Nephron (organoid): ENCODE results near the gene DUT.
A peak's percentile ranks its signal among the peaks of the same experiment; 100 is the strongest.

Experiments
- H3K27ac Mint-ChIP-seq, 3 experiments: 2 replicates each; pipeline ENCODE4 v1.8.0; 2020; ENCODE audit warnings: mixed read lengths in 3 of 3, mild to moderate bottlenecking in 2 of 3, moderate library complexity in 1 of 3
- H3K27me3 Mint-ChIP-seq: 2 replicates; pipeline ENCODE4 v1.8.0; 2021; ENCODE audit warnings: low read depth, mild to moderate bottlenecking, moderate library complexity, mixed read lengths
- H3K36me3 Mint-ChIP-seq: 2 replicates; pipeline ENCODE4 v1.8.0; 2020; ENCODE audit warnings: low read depth, mixed read lengths
- H3K4me1 Mint-ChIP-seq: 2 replicates; pipeline ENCODE4 v1.8.0; 2020; ENCODE audit warnings: mixed read lengths
- H3K4me3 Mint-ChIP-seq, 3 experiments: 2 replicates each; pipeline ENCODE4 v1.8.0; 2020; ENCODE audit warnings: mild to moderate bottlenecking in 3 of 3, mixed read lengths in 3 of 3, moderate library complexity in 2 of 3
- H3K9me3 Mint-ChIP-seq: 2 replicates; pipeline ENCODE4 v1.8.0; 2020; ENCODE audit warnings: mixed read lengths
- TF ChIP-seq, protein P1 (sequence below), 3 experiments: fragments of 200-600 bp; sonication (generic); IDR thresholded peaks; one replicate each; pipeline ENCODE4 v1.5.0; 2021; ENCODE audit warnings: antibody characterized with exemption in 3 of 3; ENCODE audit not compliant: unreplicated experiment in 3 of 3

The DUT gene

DNA sequence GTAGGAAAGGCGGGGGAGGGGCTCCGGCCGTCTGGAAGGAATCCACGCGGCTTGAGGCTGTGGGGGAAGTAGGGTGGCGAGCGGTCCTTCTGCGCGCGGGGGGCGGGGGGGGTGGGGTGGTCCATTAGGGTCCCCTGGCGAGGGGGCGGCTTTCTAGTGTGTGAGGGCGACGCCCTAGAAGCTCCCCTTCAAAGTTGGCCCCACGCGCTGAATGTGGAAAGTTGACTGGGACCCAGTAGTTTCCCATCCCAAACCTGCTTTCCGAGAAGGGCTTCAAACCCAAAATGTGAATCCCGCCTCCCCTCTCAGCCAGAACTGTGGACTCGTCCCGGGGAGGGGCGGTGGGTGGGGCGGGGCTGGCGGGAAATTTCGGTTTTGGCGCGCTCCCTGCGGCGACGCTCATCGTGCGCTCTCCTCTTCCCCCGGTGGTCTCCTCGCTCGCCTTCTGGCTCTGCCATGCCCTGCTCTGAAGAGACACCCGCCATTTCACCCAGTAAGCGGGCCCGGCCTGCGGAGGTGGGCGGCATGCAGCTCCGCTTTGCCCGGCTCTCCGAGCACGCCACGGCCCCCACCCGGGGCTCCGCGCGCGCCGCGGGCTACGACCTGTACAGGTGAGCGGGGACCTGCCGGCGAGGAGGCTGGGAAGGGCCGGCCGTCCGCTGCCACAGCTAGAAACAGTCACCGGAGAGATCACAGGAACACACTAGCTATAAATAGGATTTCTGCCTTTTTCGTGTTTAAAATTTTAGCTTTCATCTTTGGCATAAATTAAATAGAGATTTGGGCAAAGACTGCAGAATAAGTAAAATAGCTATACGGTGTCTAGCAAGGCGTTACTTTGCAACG is 790 bp downstream of the DUT start:
- H3K4me1 Mint-ChIP-seq = peaks cover 38% of the 10 kb centered on the region
- TF ChIP-seq, protein P1, sequence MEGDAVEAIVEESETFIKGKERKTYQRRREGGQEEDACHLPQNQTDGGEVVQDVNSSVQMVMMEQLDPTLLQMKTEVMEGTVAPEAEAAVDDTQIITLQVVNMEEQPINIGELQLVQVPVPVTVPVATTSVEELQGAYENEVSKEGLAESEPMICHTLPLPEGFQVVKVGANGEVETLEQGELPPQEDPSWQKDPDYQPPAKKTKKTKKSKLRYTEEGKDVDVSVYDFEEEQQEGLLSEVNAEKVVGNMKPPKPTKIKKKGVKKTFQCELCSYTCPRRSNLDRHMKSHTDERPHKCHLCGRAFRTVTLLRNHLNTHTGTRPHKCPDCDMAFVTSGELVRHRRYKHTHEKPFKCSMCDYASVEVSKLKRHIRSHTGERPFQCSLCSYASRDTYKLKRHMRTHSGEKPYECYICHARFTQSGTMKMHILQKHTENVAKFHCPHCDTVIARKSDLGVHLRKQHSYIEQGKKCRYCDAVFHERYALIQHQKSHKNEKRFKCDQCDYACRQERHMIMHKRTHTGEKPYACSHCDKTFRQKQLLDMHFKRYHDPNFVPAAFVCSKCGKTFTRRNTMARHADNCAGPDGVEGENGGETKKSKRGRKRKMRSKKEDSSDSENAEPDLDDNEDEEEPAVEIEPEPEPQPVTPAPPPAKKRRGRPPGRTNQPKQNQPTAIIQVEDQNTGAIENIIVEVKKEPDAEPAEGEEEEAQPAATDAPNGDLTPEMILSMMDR (IDR thresholded peaks at IDR 0.05; ENCODE audit: unreplicated experiment in 3 of 3) = no peak
- H3K9me3 Mint-ChIP-seq = no peaks in the 10 kb centered on the region
- peak overlapping the region; percentile 97 to 100 (median 100) for H3K4me3 Mint-ChIP-seq
- H3K36me3 Mint-ChIP-seq = peaks cover 15% of the 10 kb centered on the region
- no peaks in the 10 kb centered on the region for H3K27me3 Mint-ChIP-seq
- H3K27ac Mint-ChIP-seq = peak overlapping the region; percentile 61 to 98 (median 95)

DNA sequence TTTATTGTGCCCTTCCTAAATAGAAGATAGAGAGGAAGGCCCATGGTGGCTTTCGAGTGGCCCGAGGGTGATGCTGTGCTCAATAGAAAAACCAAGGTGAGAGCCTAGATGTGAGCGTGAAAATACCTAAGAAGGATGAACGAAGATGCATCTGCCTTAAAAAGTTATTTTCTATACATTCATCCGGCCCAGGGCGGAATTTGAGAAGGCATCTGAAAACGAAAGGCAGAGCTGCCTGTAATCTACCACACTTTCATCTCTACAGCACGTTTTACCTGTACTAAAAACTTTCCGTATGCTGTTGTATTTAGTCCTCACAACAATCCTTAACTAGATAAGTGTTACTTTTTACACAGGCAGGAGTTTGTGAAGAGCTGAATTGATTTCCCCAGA is 1.4 kb downstream of the DUT start:
- TF ChIP-seq, protein P1 (IDR thresholded peaks at IDR 0.05; ENCODE audit: unreplicated experiment in 3 of 3) = no peak
- H3K4me3 Mint-ChIP-seq = peak overlapping the region; percentile 97 to 100 (median 100)
- H3K27me3 Mint-ChIP-seq = no peaks in the 10 kb centered on the region
- H3K9me3 Mint-ChIP-seq = no peaks in the 10 kb centered on the region
- H3K4me1 Mint-ChIP-seq = peaks cover 36% of the 10 kb centered on the region
- H3K27ac Mint-ChIP-seq = peak overlapping the region; percentile 28 to 63 (median 61)
- H3K36me3 Mint-ChIP-seq = peaks cover 15% of the 10 kb centered on the region

DNA sequence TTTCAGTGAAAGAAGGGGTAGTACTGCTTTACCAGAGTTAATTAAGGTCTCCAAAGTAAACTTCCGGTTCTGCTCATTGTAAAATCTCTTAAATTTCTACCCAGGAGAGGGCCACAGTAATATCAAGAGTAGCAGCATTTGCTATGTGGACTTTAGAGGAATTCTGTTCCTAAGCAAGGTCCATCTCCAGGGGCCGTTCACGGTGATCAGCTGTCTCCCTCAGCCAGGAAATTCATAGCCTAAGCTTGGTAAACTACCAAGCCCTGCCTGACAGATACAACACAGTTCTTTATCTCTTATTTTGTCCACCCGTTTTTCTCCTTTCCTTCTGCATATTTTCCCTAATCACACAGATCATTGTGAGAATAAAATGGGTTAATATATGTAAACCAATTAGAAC is 2.3 kb downstream of the DUT start:
- Mint-ChIP-seq H3K9me3 (no peaks in the 10 kb centered on the region), H3K36me3 (peaks cover 19% of the 10 kb centered on the region), H3K27me3 (no peaks in the 10 kb centered on the region), H3K4me3 (peak overlapping the region; percentile 97 to 100 (median 100)), H3K4me1 (peaks cover 31% of the 10 kb centered on the region), H3K27ac (peak overlapping the region in 2 of 3 experiments; percentile 61 to 79)
- TF ChIP-seq, protein P1 (IDR thresholded peaks at IDR 0.05; ENCODE audit: unreplicated experiment in 3 of 3) = no peak

DNA sequence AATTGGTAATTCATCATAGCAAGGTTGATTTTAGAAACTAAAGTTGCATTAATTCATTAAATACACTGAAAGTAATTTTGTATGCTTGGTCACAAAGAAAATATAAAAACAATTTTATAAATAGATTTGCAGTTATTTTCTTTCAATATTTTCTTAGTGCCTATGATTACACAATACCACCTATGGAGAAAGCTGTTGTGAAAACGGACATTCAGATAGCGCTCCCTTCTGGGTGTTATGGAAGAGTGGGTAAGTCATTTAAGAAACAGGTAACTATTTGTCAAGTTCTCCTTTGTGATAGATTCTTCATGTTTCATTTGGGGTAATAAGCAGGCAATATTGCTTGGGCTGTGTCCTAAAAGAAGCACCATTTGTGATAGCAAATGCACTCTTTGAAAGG is 3.0 kb downstream of the DUT start:
- Mint-ChIP-seq H3K9me3 (no peaks in the 10 kb centered on the region), H3K4me3 (peak overlapping the region in 2 of 3 experiments; percentile 97 to 100), H3K4me1 (peaks cover 31% of the 10 kb centered on the region), H3K36me3 (peaks cover 19% of the 10 kb centered on the region), H3K27ac (no peak overlapping the region), H3K27me3 (no peaks in the 10 kb centered on the region)
- TF ChIP-seq, protein P1 (IDR thresholded peaks at IDR 0.05; ENCODE audit: unreplicated experiment in 3 of 3) = no peak

DNA sequence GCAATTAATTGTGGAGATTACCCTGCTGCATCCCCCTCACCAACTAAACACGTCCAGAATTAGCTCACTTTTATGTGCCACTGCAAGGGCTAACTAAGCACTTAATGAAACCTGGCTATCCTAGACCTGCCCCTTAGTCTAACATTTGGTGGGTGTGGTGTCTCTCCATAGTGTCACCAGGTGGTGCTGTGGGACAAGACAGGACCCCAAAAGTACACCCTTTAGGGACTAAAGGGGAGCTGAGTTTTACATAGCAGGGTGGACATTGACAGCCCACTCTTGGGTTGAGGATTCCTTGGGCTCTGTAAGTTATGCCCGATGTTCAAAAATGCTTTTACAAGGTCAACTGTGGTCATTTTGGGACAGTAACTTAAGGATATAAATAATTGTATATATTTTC is 5.7 kb downstream of the DUT start:
- Mint-ChIP-seq H3K27ac (no peak overlapping the region), H3K4me3 (peak overlapping the region in 1 of 3 experiments; percentile 59)
- TF ChIP-seq, protein P1 (IDR thresholded peaks at IDR 0.05; ENCODE audit: unreplicated experiment in 3 of 3) = peak in 1 of 3 experiments; percentile 34

DNA sequence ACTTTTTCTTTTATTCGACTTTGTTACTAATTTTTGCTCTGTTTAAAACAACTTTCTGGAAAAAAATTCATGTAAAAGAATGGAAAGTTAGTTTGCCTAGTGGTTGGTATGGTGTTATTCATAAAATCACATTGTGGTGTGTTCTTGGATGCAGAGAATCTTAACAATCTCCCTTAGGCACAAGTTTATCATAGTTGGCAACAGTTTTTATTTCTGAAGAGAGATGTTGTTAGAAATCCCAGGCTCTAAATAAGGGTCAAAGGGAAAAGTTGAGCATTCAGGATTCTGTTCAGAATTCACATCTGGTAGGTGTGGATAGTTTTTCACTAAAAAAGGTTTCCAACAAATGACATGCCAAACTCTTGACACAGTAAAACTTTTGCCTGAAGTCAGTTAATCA is 6.4 kb downstream of the DUT start:
- no peaks in the 10 kb centered on the region for H3K9me3 Mint-ChIP-seq
- no peak overlapping the region for H3K27ac Mint-ChIP-seq
- H3K36me3 Mint-ChIP-seq = peaks cover 42% of the 10 kb centered on the region
- H3K27me3 Mint-ChIP-seq = no peaks in the 10 kb centered on the region
- H3K4me3 Mint-ChIP-seq = no peak overlapping the region
- H3K4me1 Mint-ChIP-seq = peaks cover 22% of the 10 kb centered on the region
- TF ChIP-seq, protein P1 (IDR thresholded peaks at IDR 0.05; ENCODE audit: unreplicated experiment in 3 of 3) = no peak

More for the DNA sequence above, 5.7 kb downstream of the DUT start:
- Mint-ChIP-seq H3K4me1 (peaks cover 25% of the 10 kb centered on the region), H3K9me3 (no peaks in the 10 kb centered on the region), H3K27me3 (no peaks in the 10 kb centered on the region), H3K36me3 (peaks cover 38% of the 10 kb centered on the region)
